ENCODE measurements around the gene CHST14.
"Not testable (repeated sequence)": the region's sequence is repeated elsewhere in the genome, so short reads cannot be mapped to it uniquely, and the experiment has no call there.

GRCh38 chr15:40453941-40454340 is 16.8 kb upstream of the CHST14 start:
- TF ChIP-seq CTCF, POLR2A, POLR2AphosphoS5 (IDR thresholded peaks at IDR 0.05): not testable (repeated sequence)
